ENCODE data around the gene SAP30BP.
A peak's percentile ranks its signal among the peaks of the same experiment; 100 is the strongest.

Gene SAP30BP
- 113 to 132 reads per million in 2 donors for total RNA-seq

DNA sequence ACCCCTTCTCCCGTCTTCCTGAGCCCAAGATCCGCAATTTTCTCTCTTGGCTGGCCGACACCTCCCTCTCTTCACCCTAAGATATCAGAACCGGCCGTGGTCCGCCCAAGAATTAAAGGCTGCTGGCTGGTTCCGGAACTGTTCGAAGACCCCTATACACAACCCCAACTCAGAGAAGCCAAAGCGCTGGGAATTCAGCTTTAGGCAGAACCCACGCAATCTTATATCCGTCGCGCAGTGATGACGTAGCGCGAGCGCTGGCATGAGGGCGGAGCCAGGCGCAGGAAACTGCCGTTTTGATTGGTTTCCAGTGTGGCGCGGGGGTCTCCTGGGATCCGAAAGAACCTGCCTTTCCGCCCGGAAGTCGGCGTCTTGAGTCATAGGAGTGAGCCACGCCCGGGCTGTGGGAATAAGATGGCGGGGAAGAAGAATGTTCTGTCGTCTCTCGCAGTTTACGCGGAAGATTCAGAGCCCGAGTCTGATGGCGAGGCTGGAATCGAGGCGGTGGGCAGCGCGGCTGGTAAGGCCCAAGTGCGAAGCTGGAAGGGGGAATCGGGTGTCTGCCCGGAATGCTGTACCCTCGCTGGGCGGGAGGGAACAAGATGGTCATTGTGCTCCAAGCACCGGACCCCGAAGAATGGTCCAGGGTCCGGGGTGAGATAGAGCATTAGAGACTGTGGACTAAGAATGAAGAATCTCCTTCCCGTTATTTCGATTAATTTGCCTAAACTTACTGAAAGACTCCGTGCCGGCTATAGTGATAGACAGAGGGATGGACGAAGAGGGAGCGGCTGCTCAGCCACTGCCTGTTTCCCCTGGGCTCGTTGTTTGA lies at the start of gene SAP30BP, which contains the start of gene RECQL5:
Gene SAP30BP, plus strand, starts transcription at position 380 of the 832 bp plus-strand sequence. Its CDS starts 35 bp downstream, at position 415.
Gene RECQL5, minus strand, starts transcription at position 196 of the 832 bp plus-strand sequence. CDS start 597 bp downstream, outside the sequence.
- DNase-seq = peak; percentile 98

DNA sequence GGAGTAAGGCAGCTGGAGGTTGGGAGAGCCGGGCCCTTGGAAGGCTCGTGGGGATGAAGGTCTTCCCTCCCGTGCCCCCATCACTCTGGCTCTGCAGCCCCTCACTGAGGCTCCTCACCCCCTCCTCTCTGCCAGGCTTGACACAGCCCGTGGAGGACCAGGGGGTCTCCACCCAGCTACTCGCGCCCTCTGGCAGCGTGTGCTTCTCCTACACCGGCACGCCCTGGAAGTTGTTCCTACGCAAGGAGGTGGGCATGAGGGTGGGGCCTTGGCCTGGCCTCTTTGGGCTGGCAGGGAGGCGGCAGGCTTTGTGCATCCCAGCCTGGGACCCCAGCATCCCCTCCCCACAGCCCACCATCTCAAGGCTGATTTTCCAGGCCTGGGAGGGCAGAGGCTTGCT lies 49.5 kb upstream of the SAP30BP start:
- DNase-seq = no peak

DNA sequence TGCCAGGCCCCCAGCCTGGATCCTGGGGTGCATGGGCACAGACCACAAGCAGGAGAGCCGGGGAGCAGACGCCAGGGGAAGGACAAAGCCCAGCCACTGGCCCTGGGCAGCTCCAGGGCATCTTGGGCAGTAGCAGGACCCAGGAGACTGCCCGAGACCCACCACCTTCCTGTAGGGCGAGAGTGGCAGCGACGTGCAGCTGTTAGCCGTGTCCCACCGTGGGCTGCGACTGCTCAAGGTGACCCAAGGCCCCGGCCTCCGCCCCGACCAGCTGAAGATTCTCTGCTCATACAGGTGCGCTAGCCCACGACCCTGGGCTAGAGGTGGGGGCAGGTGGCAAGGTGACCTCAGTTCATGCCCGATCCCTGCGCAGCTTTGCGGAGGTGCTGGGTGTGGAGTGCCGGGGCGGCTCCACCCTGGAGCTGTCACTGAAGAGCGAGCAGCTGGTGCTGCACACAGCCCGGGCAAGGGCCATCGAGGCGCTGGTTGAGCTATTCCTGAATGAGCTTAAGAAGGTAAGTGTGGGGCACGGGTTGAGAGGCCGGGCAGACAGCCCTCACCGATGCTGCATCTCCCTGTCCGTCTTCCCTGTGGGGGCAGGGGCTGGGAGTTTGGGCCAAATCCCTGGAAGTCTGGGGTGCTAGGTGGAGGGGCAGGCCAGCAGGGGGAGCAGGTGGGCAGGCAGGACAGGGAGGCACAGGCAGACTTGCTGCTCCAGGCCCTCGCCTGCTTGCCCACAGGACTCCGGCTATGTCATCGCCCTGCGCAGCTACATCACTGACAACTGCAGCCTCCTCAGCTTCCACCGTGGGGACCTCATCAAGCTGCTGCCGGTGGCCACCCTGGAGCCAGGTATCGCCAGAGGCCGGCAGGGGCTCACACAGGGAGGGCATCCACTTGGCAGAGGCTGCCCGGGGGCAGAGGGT lies 47.4 kb upstream of the SAP30BP start:
- DNase-seq = no peak

GRCh38 chr17:75621489-75621888 lies 45.6 kb upstream of the SAP30BP start:
- no peak for DNase-seq

GRCh38 chr17:75622076-75622475 lies 45.1 kb upstream of the SAP30BP start:
- DNase-seq = no peak

- no peak for DNase-seq
These were observed 44.3 kb upstream of the SAP30BP start for GRCh38 chr17:75622771-75623273.

GRCh38 chr17:75623386-75623785 lies 43.8 kb upstream of the SAP30BP start:
- no peak for DNase-seq

DNA sequence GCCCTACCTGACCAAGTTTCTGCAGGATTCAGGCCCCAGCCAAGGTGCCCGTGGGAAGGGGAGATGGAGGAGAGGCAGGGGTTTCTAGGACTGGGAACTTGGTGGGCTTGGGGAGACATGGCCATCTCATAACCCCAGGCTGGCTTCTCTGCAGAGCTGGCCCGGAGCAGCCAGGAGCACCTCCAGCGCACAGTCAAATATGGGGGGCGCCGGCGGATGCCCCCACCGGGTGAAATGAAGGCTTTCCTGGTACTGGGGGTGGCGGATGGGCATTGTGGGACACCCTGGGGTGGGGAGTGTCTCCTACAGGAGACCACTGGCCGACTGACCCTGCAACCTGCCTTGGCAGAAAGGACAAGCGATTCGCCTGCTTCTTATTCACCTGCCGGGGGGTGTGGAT lies 43.1 kb upstream of the SAP30BP start:
- DNase-seq = no peak

DNA sequence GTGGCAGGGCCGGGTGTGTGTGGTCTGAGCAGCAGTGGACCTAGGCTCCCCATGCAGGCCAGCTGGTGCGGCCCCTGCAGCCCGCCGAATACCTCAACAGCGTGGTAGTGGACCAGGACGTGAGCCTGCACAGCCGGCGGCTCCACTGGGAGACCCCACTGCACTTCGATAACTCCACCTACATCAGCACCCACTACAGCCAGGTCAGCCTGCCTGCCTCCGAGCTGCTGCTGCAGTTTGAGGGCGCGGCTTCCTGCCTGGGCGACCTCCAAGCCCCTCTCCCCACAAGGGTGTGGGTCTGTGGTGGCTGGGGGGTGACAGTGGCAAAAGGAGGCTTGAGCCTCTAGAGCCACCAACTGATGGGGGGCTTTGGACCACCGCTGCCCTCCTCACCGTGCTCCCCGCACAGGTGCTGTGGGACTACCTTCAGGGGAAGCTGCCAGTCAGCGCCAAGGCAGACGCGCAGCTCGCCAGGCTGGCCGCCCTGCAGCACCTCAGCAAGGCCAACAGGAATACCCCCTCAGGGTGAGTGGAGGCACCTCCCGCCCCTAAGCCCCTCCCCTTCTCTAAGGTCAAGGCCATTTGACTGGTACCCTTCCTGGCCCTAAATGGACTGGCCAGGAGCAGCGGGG lies 42.3 kb upstream of the SAP30BP start:
- no peak for DNase-seq

- DNase-seq = no peak
These were observed 41.2 kb upstream of the SAP30BP start for GRCh38 chr17:75625813-75626486.

GRCh38 chr17:75626496-75627038 lies 40.6 kb upstream of the SAP30BP start:
- no peak for DNase-seq

- DNase-seq = no peak
These were observed 40.0 kb upstream of the SAP30BP start for GRCh38 chr17:75627094-75627493.

GRCh38 chr17:75628425-75628824 lies 38.7 kb upstream of the SAP30BP start:
- DNase-seq = no peak

DNA sequence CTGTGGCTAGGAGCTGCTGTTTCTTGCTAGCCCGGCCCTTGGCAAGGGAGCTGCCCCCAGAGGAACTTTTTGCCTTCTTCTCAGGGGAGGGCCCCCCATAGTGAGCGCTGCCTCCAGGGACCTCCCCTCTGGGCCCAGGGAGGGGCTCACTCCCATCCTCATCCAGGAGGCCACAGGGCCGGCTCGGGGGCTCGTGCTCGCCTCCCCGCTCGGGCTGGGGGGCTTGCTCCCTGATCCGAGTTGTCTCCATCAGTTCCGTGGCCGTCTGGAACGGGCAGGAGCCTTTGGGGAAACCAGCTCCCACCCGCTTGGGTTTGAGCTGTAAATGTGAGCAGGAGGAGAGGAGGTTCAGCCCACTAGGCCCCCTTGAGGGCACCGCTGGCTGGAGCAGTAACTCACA lies 38.0 kb upstream of the SAP30BP start:
- no peak for DNase-seq

DNA sequence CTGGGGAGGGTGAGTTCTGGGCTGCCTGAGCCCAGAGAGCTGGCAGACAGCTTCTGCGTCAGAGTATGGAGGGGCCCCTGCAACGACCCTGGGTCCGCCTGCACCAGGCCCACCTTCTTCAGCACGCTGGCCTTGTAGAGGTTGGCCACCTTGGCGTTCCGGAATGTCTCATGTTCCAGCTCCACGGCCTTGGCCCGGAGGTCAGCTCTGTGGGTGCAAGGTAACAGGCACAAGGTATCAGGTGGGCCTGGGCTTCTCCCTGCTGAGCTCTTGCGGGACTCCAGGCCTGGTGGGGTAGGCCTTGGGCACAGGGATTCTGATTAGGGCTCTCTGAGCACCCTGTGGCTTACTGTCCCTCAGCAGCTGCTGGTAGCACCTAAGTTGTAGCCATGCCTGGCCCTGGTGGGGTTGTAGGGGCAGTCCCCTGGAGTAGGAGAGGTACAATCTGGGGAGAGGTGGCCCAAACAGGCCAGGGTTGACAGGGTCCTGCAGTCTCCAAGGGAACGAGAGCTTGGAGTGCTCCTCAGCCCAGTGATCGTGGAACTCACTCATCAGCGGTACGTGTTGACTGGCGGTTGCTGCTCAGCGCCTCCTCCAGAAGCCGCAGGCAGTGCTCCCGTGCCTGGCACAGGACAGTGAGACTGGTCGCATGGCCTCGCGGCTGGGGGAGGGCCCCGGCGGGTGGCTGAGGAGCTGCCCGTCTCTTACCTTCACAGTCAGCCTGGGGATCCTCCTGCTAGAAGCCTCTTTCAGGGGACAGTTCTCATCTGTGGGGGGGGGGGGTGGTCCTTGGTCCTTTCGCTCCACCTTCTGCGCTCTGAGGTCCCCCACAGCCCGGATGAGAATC lies 36.8 kb upstream of the SAP30BP start:
- DNase-seq = no peak

- no peak for DNase-seq
These were observed 35.8 kb upstream of the SAP30BP start for GRCh38 chr17:75631353-75631752.

DNA sequence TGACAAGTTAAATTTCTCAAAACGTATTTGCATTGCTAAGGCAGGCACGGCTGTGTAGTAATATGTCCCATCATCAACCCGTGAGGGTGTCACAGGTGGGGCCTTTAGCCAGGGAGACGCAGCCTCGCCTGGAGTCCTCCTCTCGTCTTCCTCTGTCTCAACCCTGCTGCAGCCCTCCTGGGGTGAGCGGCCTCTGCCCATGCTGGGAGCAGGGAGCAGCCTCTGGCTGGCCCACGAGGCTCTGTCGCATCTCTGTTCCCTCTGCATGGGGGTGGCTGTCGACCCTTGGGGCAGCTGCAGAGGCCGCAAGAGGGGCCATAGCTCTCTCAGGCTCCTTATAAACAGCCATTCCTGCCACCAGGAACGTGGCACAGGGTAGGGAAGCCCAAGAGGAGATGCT lies 34.7 kb upstream of the SAP30BP start:
- no peak for DNase-seq

DNA sequence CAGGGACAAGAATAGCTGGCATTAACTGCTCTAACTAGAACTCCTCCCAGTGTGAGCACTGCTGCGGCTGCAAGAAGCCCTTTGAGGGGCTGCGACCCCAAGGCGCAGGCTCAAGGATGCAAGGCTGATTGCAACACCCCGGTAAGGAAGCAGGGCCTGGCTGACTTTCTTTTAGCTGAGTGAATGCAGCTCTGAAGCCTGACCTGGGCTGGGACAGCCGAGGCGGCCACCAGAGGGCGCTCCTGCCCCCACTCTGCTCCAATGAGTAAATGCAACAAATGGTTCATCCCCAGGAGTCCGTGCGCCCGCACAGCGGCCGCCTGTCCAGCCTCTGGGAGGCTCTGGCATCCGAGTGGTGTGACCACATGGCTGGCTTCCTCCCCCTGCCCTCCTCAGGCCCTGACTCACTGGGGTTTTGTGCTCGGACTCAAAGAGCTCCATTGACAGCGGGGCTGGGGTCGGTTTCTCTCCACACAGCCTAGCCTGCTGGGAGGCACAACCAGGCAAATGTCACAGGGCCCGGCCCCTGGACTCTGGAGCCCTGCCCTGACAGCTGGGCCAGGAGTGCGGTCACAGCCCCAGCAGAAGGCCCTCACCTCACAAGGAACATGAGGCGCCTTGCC lies 34.2 kb upstream of the SAP30BP start, which contains the start of gene SMIM5:
Gene SMIM5, plus strand, starts transcription at position 572 of the 623 bp plus-strand sequence. CDS start 6,768 bp downstream, outside the sequence.
- peak; percentile 83 for DNase-seq

GRCh38 chr17:75633486-75634375 lies 33.4 kb upstream of the SAP30BP start:
- DNase-seq = peak; percentile 36

Measured in T-helper 9 cell (primary cell).